K562 (cell line): ENCODE results near the gene CPED1. TPM values are rescaled to one million over a fixed set of nuclear protein-coding genes. Genes with fewer than 3 reads are reported as not detected.

Experiments
- ATAC-seq: fragments of 200-7000 bp; cut with Tn5 transposase; 3 replicates; pipeline ENCODE4 v1.9.1; 2020; ENCODE audit warnings: moderate library complexity
- BruUV-seq: library from RNA; stranded (reverse); fragments of 400-500 nt; replicated peaks from 2 replicates; lab custom pipeline; 2021; lab: Mats Ljungman, UMichigan
- CTCF ChIA-PET: fragments of 300-600 bp; formaldehyde crosslinking; extraction: SDS; loops from one replicate; lab custom pipeline; 2021; ENCODE audit warnings: low intra/inter-chr PET ratio; lab: Yijun Ruan, JAX
- POLR2A ChIA-PET: fragments of 300-600, 350-650 bp; sonication (Branson Sonifier 250); formaldehyde crosslinking; extraction: SDS; loops from one replicate; lab custom pipeline; 2021; ENCODE audit warnings: antibody characterized with exemption, inconsistent platforms; lab: Yijun Ruan, JAX
- DNase-seq, 4 experiments: peaks; one replicate each; pipeline versions ENCODE4 v3.0.0 to v3.0.0-alpha.2; 2011 to 2018; ENCODE audit warnings: low spot score in 3 of 4, mixed read lengths in 3 of 4; ENCODE audit errors: extremely low read depth in 1 of 4
- FAIRE-seq: peaks from 2 replicates; lab custom pipeline; 2011; peaks lifted over from hg19 to GRCh38; lab: Jason Lieb, UNC
- H2AFZ ChIP-seq: 2 replicates; pipeline ENCODE4 v1.6.0; 2011; ENCODE audit warnings: low read depth, low read length, control low read depth, inconsistent platforms
- H3K27ac ChIP-seq: fragments of 200-600 bp; 3 replicates; pipeline ENCODE4 v1.8.0; 2011; ENCODE audit warnings: low read depth, mild to moderate bottlenecking, control low read depth, inconsistent platforms, low read length, moderate library complexity, mixed read lengths; ENCODE audit errors: extremely low read depth
- H3K27me3 ChIP-seq, 2 experiments: fragments of 300-600 bp in 1 of 2; 2 replicates in 1 of 2; 3 replicates in 1 of 2; pipeline versions ENCODE4 v1.6.0 to v1.8.0; 2011; ENCODE audit warnings: inconsistent platforms in 2 of 2, low read length in 2 of 2, mild to moderate bottlenecking in 1 of 2, mixed read lengths in 1 of 2, moderate library complexity in 1 of 2; ENCODE audit not compliant: control insufficient read depth in 2 of 2, insufficient read depth in 2 of 2
- H3K36me3 ChIP-seq: fragments of 300-600 bp; 3 replicates; pipeline ENCODE4 v1.8.0; 2011; ENCODE audit warnings: mild to moderate bottlenecking, low read length, inconsistent platforms; ENCODE audit not compliant: control insufficient read depth, insufficient read depth
- H3K4me1 ChIP-seq, 2 experiments: fragments of 200-600 bp in 1 of 2; replicated peaks in 1 of 2; 2 replicates in 1 of 2; 3 replicates in 1 of 2; pipeline versions ENCODE4 v1.5.1 to v1.8.0; 2011; ENCODE audit warnings: inconsistent platforms in 2 of 2, low read length in 2 of 2, mild to moderate bottlenecking in 1 of 2, mixed read lengths in 1 of 2, moderate library complexity in 1 of 2; ENCODE audit not compliant: control insufficient read depth in 2 of 2, insufficient read depth in 2 of 2
- H3K4me2 ChIP-seq: 2 replicates; pipeline ENCODE4 v1.6.1; 2011; ENCODE audit warnings: low read length, control low read depth, inconsistent platforms, mixed read lengths; ENCODE audit not compliant: insufficient read depth
- H3K4me3 ChIP-seq: fragments of 200-600 bp; sonication (generic), shearing (Covaris generic); 2 replicates; pipeline ENCODE4 v1.5.1; 2016; ENCODE audit warnings: control low read depth, inconsistent platforms
- H3K79me2 ChIP-seq: fragments of 200-600 bp; 3 replicates; pipeline ENCODE4 v1.8.0; 2011; ENCODE audit warnings: low read length, inconsistent platforms; ENCODE audit not compliant: control insufficient read depth, insufficient read depth
- H3K9ac ChIP-seq, 2 experiments: 2 replicates each; pipeline versions ENCODE4 v1.6.0 to v1.6.1; 2011; ENCODE audit warnings: low read depth in 2 of 2, low read length in 2 of 2, control low read depth in 1 of 2, inconsistent platforms in 1 of 2, mild to moderate bottlenecking in 1 of 2, mixed read lengths in 1 of 2; ENCODE audit not compliant: insufficient read depth in 1 of 2
- H3K9me1 ChIP-seq: one replicate; pipeline ENCODE4 v1.6.0; 2011; ENCODE audit warnings: inconsistent platforms, mild to moderate bottlenecking, low read length, moderate library complexity; ENCODE audit not compliant: control insufficient read depth, insufficient read depth
- H3K9me3 ChIP-seq: replicated peaks from 2 replicates; pipeline ENCODE4 v1.5.1; 2011; ENCODE audit warnings: low read depth, low read length, inconsistent platforms; ENCODE audit not compliant: control insufficient read depth, insufficient read depth
- H4K20me1 ChIP-seq: replicated peaks from 2 replicates; pipeline ENCODE4 v1.6.1; 2011; ENCODE audit warnings: low read length, inconsistent platforms, mixed read lengths; ENCODE audit not compliant: control insufficient read depth, insufficient read depth
- C11orf30 ChIP-seq: fragments of 450-650 bp; IDR thresholded peaks from 2 replicates; pipeline ENCODE4 v1.6.1; 2016; ENCODE audit warnings: low read depth, mild to moderate bottlenecking
- GTF3C2 ChIP-seq: IDR thresholded peaks from 3 replicates; pipeline ENCODE4 v1.6.1; 2011; ENCODE audit warnings: borderline replicate concordance, mild to moderate bottlenecking, moderate library complexity; ENCODE audit not compliant: insufficient read length; ENCODE audit errors: extremely low read depth
- MAFG ChIP-seq: fragments of 450-650 bp; conservative IDR thresholded peaks from 2 replicates; pipeline ENCODE4 v1.6.1; 2016; ENCODE audit warnings: missing genetic modification characterization, missing compliant biosample characterization
- MAFK ChIP-seq: IDR thresholded peaks from 2 replicates; pipeline ENCODE4 v1.6.1; 2011; ENCODE audit warnings: low read length, improper control_type of control experiment
- MTA1 ChIP-seq: fragments of 450-650 bp; IDR thresholded peaks from 2 replicates; pipeline ENCODE4 v1.6.1; 2017; ENCODE audit warnings: borderline replicate concordance
- NFE2 ChIP-seq: IDR thresholded peaks from 2 replicates; pipeline ENCODE4 v1.6.1; 2014; ENCODE audit warnings: antibody characterized with exemption, low read depth
- POLR2AphosphoS2 ChIP-seq: IDR thresholded peaks from 2 replicates; pipeline ENCODE4 v1.6.1; 2012; ENCODE audit warnings: low read length, improper control_type of control experiment
- TSHZ1 ChIP-seq: fragments of 250-450 bp; sonication (Bioruptor Pico); IDR thresholded peaks from 2 replicates; pipeline ENCODE4 v1.4.0; 2020; ENCODE audit warnings: mild to moderate bottlenecking, moderate library complexity
- ZNF146 ChIP-seq: IDR thresholded peaks from one replicate; pipeline ENCODE4 v1.6.1; 2018; ENCODE audit warnings: missing compliant biosample characterization; ENCODE audit not compliant: unreplicated experiment
- ZNF212 ChIP-seq: fragments of 450-650 bp; formaldehyde crosslinking; IDR thresholded peaks from 2 replicates; pipeline ENCODE4 v1.4.0; 2020; ENCODE audit warnings: mild to moderate bottlenecking
- ZNF316 ChIP-seq: fragments of 450-650 bp; IDR thresholded peaks from 2 replicates; pipeline ENCODE4 v1.6.1; 2016
- ZNF551 ChIP-seq: fragments of 250-450 bp; sonication (Bioruptor Pico); IDR thresholded peaks from 2 replicates; pipeline ENCODE4 v1.5.0; 2021; ENCODE audit warnings: mild to moderate bottlenecking, moderate library complexity
- ZNF696 ChIP-seq: fragments of 250-450 bp; sonication (Bioruptor Pico); conservative IDR thresholded peaks from 2 replicates; pipeline ENCODE4 v1.4.0; 2020; ENCODE audit warnings: mild to moderate bottlenecking, moderate library complexity
- WGBS: fragments of 100-300 bp; shearing (Covaris generic); methylation state at CpG from one replicate; pipeline ENCODE4 v1.1.6; 2016; ENCODE audit warnings: low coverage, mixed read lengths; ENCODE audit not compliant: insufficient coverage; ENCODE audit errors: missing lambda C conversion rate; 5-methylcytosine and 5-hydroxymethylcytosine counted together
- in situ Hi-C: fragments of 300-500 bp; cut with MboI; formaldehyde crosslinking; loops from 4 replicates; pipeline ENCODE4 v1.15.0; 2018; ENCODE audit warnings: inconsistent platforms, mixed read lengths
- intact Hi-C: fragments of 100-400 bp; cut with micrococcal nuclease; formaldehyde crosslinking; loops from 2 replicates; pipeline ENCODE4 v1.14.2; 2022
- polyA plus RNA-seq, 8 experiments: library from polyadenylated mRNA; depleted of rRNA in 4 of 8; stranded (reverse) in 5 of 8; unstranded in 3 of 8; fragments of >200 nt; fragmentation: Nextera tagmentation in 2 of 8; fragmentation: Illumina TruSeq in 1 of 8; extraction: Ambion mirVana in 2 of 8; extraction: Trizol in 1 of 8; gene quantifications; 2 replicates each; pipeline versions ENCODE4 v1.2.1 to v1.2.3, GENCODE V29; 2011 to 2014; ENCODE audit warnings: inconsistent platforms in 1 of 8, missing spikeins in 1 of 8
- total RNA-seq, 7 experiments: library from RNA; depleted of rRNA in 6 of 7; stranded (reverse); fragments of >200 nt in 6 of 7; fragmentation: Illumina TruSeq in 2 of 7; extraction: Trizol in 2 of 7; gene quantifications; 2 replicates each; pipeline versions ENCODE4 v1.2.1 to v1.2.3, GENCODE V29; 2011 to 2021; ENCODE audit warnings: low replicate concordance in 1 of 7

CPED1 gene
- total and polyA plus RNA-seq, 9 of the 15 experiments (the other 6 are each of a cell fraction or from before 2014, with no cell fraction given) = 195 to 393 (median 290) TPM

DNA sequence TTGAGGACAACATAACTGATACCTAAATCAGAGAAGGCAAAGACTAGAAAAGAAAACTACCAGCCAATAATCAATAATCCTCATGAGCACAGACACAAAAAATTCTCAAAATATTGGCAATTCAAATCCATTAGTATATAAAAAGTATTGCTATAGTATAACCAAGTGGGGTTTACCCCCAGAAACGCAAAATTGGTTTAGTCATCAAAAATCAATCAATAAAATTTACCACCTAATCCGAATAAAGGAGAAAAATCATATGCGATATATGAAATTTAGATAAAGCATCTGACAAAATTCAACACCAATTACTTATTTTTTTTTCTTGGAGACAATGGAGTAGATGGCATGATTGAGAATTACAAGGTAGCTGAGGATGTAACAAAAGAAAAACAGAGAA lies 49.2 kb upstream of the CPED1 start:
- 21% methylated on average over 3 of the region's 3 CpGs for WGBS
- Histone ChIP-seq H3K9ac (no peak overlapping the region), H3K79me2 (no peaks in the 10 kb centered on the region), H3K27ac (no peak overlapping the region), H3K4me3 (no peak overlapping the region), H3K36me3 (no peaks in the 10 kb centered on the region), H3K4me2 (no peak overlapping the region), H2AFZ (no peak overlapping the region), H3K9me1 (no peaks in the 10 kb centered on the region), H3K27me3 (no peaks in the 10 kb centered on the region; a peak in 1 of 5 replicates), H3K9me3 (no peaks in the 10 kb centered on the region), H4K20me1 (no peaks in the 10 kb centered on the region), H3K4me1 (no peaks in the 10 kb centered on the region)
- TF ChIP-seq POLR2AphosphoS2 (no peak), ZNF696 (CRISPR knock-in tag) (no peak), TSHZ1 (CRISPR knock-in tag) (no peak), NFE2 (no peak), MAFG (tag) (peak; percentile 25; the same call in 1 of the 2 replicates), MTA1 (no peak), MAFK (no peak), ZNF551 (CRISPR knock-in tag) (no peak), GTF3C2 (no peak), C11orf30 (peak; percentile 69; the same call in 1 of the 2 replicates), ZNF316 (peak; percentile 85), ZNF146 (CRISPR knock-in tag) (no peak), ZNF212 (no peak)
- BruUV-seq = no TSS peak
- no peak for ATAC-seq
- ChIA-PET CTCF (no interaction called here), POLR2A (interaction anchor here (1.2 kb wide), 1 partner anchor 11 kb away, joined by 5 read pairs; the partner anchor contains the start of gene ING3)
- FAIRE-seq = no peak
- intact Hi-C loops = no loop called here
- in situ Hi-C loops = no loop called here
- DNase-seq = no peak
